GM12872 (cell line): Measurements from ENCODE around the gene C4orf36.

ENCODE experiments used
- TF ChIP-seq, protein P1 (sequence below): IDR thresholded peaks from 3 replicates; pipeline ENCODE4 v1.5.1; 2011; ENCODE audit warnings: low read depth, mild to moderate bottlenecking, low read length, moderate library complexity; ENCODE audit not compliant: insufficient read depth

C4orf36 gene

DNA sequence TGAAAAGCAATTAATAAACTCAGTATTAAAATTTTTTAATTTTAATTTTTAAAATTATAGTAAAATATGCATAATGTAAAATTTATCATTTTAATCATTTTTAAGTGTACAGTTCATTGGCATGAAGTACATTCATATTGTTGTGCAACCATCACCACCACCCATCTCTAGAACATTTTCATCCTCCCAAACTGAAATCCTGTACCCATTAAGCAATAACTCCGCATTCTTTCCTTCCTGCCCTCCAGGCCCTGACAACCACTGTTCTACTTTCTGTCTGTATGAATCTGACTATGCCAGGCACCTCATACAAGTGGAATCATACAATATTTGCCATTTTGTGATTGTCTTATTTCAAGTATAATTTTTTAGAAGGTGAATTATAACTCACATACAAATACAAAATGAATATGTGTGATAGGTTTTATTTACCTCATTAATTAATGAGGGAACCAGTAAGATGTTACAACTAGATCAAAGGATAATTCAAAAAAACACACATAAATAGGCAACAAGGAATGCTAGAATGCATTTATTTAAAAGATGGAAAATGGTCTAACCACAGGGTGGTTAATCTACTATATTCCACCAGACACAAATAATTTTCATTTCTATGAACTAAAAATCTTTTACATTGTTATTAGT, 29.5 kb upstream of the C4orf36 start:
- TF ChIP-seq, protein P1, sequence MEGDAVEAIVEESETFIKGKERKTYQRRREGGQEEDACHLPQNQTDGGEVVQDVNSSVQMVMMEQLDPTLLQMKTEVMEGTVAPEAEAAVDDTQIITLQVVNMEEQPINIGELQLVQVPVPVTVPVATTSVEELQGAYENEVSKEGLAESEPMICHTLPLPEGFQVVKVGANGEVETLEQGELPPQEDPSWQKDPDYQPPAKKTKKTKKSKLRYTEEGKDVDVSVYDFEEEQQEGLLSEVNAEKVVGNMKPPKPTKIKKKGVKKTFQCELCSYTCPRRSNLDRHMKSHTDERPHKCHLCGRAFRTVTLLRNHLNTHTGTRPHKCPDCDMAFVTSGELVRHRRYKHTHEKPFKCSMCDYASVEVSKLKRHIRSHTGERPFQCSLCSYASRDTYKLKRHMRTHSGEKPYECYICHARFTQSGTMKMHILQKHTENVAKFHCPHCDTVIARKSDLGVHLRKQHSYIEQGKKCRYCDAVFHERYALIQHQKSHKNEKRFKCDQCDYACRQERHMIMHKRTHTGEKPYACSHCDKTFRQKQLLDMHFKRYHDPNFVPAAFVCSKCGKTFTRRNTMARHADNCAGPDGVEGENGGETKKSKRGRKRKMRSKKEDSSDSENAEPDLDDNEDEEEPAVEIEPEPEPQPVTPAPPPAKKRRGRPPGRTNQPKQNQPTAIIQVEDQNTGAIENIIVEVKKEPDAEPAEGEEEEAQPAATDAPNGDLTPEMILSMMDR: no peak

- TF ChIP-seq, protein P1: no peak
Measured at GRCh38 chr4:86919561-86920223, 27.5 kb upstream of the C4orf36 start.

DNA sequence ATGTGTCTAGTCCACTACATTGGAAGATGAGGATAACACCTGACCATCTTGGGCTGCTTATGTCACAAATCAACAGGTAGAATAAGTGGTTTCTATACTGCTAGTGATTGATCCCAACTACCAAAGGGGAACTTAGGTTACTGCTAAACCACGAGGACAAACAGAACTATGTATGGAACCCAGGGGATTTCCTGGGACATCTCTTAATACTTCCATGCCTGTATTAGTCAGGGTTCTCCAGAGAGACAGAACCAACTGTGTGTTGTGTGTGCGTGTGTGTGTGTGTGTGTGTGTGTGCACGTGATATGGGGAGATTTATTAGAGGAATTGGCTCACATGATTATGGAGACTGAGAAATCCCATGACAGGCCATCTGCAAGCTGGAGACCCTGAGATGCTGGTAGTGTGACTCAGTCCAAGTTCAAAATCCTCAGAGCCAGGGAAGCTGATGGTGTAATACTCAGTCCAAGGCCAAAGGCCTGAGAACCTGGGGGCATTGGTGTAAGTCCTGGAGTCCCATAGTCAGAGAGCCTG, 26.4 kb upstream of the C4orf36 start:
- TF ChIP-seq, protein P1: no peak

GRCh38 chr4:86917212-86918039, 25.2 kb upstream of the C4orf36 start:
- TF ChIP-seq, protein P1: no peak

DNA sequence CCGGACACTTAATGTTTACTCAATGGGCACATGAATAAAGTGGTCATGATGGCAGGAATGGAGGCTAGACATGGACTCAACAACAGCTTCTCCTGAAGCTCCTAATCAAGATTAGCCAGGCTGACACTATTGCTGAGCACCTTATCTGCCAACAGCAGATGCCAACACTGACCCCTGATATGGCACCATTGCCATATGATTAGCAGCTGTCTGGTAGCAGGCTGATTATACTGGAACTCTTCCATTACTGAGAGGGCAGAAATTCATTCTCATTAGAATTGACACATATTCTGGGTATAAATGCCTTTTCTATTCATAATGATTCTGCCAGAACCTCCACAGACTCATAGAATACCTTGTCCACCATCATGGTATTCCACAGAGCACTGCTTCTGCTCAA, 24.2 kb upstream of the C4orf36 start:
- TF ChIP-seq, protein P1: no peak

- TF ChIP-seq, protein P1: no peak
Measured at GRCh38 chr4:86910820-86911684, 18.8 kb upstream of the C4orf36 start.
